Endodermal cell (in vitro differentiated cells): ENCODE results near the gene KAZN. TPM values are rescaled to one million over a fixed set of nuclear protein-coding genes. Genes with fewer than 3 reads are reported as not detected.

ENCODE experiments used
- DNase-seq: peaks from one replicate; pipeline ENCODE4 v3.0.0-alpha.2; 2017
- H3K27ac ChIP-seq: 2 replicates; pipeline ENCODE4 v1.5.1; 2013; ENCODE audit warnings: mild to moderate bottlenecking, low read depth, low read length, moderate library complexity
- H3K27me3 ChIP-seq: 2 replicates; pipeline ENCODE4 v1.6.1; 2013; ENCODE audit warnings: mild to moderate bottlenecking, low read length, moderate library complexity; ENCODE audit not compliant: insufficient read depth, control insufficient read depth, poor library complexity, severe bottlenecking
- H3K36me3 ChIP-seq: 2 replicates; pipeline ENCODE4 v1.7.0; 2013; ENCODE audit warnings: mild to moderate bottlenecking, low read length, moderate library complexity; ENCODE audit not compliant: control insufficient read depth, insufficient read depth
- H3K4me1 ChIP-seq: one replicate; pipeline ENCODE4 v1.7.0; 2013; ENCODE audit warnings: low read length; ENCODE audit not compliant: control insufficient read depth, insufficient read depth
- H3K4me3 ChIP-seq: 2 replicates; pipeline ENCODE4 v1.5.1; 2013; ENCODE audit warnings: mild to moderate bottlenecking, low read length, moderate library complexity
- H3K9ac ChIP-seq: 2 replicates; pipeline ENCODE4 v1.6.1; 2013; ENCODE audit warnings: mild to moderate bottlenecking, low read length, moderate library complexity; ENCODE audit not compliant: poor library complexity, severe bottlenecking; ENCODE audit errors: extremely low read depth
- H3K9me3 ChIP-seq: 2 replicates; pipeline ENCODE4 v1.6.1; 2013; ENCODE audit warnings: mild to moderate bottlenecking, low read length, moderate library complexity; ENCODE audit not compliant: control insufficient read depth
- H3K27ac Mint-ChIP-seq: 2 replicates; pipeline ENCODE4 v1.8.0; 2020; ENCODE audit warnings: mixed read lengths
- H3K27me3 Mint-ChIP-seq: 2 replicates; pipeline ENCODE4 v1.8.0; 2021; ENCODE audit warnings: mild to moderate bottlenecking, mixed read lengths; ENCODE audit not compliant: insufficient read depth
- H3K36me3 Mint-ChIP-seq: 2 replicates; pipeline ENCODE4 v1.8.0; 2020; ENCODE audit warnings: low read depth, mixed read lengths
- H3K4me1 Mint-ChIP-seq: 2 replicates; pipeline ENCODE4 v1.8.0; 2020; ENCODE audit warnings: mixed read lengths
- H3K4me3 Mint-ChIP-seq: 2 replicates; pipeline ENCODE4 v1.8.0; 2020; ENCODE audit warnings: mild to moderate bottlenecking, moderate library complexity, mixed read lengths
- H3K9me3 Mint-ChIP-seq: 2 replicates; pipeline ENCODE4 v1.8.0; 2020; ENCODE audit warnings: mild to moderate bottlenecking, mixed read lengths
- WGBS, 2 experiments: methylation state at CpG; one replicate each; pipeline versions ENCODE4 v1.1.5 to v1.1.7; 2013; ENCODE audit warnings: missing lambda C conversion rate in 2 of 2, mixed read lengths in 1 of 2; ENCODE audit not compliant: insufficient coverage in 1 of 2, insufficient read length in 1 of 2; 5-methylcytosine and 5-hydroxymethylcytosine counted together
- total RNA-seq, 2 donors: library from RNA; stranded (reverse); fragmentation: NEBNext Ultra II Directional in 1 of 2; extraction: Animal tissue kit (Norgen Biotek cat#: 25700) in 1 of 2; gene quantifications; 2 replicates in 1 of 2; 3 replicates in 1 of 2; pipeline ENCODE4 v1.2.1, GENCODE V29; 2021
- TF ChIP-seq, protein P1 (sequence below): fragments of 200-600 bp; sonication (generic); conservative IDR thresholded peaks from 2 replicates; pipeline ENCODE4 v1.5.0; 2021; ENCODE audit warnings: antibody characterized with exemption, mild to moderate bottlenecking

KAZN gene
- total RNA-seq, 2 donors from 2014 or later: 12.4 to 13.9 TPM

DNA sequence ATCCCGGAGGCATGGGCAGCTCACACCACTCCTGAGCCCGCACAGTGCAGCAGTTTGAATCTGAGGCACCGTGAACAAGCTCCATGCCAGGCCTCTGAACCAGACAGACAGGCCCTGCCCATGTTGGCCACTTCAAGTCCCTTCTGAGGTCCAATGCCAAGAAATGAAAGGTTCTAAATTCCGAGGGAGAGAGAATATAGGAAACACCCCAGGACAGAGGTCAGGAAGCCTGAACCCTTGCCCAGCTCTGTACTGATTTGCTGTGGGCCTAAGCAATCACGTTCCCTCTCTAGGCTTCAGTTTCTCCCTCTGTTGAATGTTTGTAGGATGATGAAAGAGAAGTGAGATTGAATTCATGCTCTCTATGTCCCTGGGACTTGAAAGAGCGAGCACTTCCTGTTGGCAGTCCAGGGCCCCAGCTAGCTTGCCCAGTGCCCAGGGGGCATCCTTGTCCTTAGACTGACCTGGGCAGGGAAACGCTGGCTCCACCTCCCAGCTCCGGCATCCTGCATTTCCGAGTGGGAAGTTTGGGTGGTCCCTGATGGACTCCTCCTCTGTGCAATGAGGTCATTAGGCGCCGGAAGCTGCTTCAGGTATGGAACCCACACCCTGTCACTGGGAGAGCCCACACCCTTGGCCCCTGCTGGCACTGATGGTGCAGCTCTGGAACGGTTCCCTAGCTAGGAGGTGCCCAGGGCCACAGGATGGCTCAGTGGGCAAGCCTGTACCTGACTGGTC is 312.7 kb downstream of the KAZN start:
- H3K4me1 Mint-ChIP-seq: no peaks in the 10 kb centered on the region
- no peak overlapping the region for H3K27ac Mint-ChIP-seq
- no peak overlapping the region for H3K27ac ChIP-seq
- H3K9me3 Mint-ChIP-seq: no peaks in the 10 kb centered on the region
- no peaks in the 10 kb centered on the region for H3K9me3 ChIP-seq
- 90 to 92% methylated on average over 10 to 12 of the region's 12 CpGs for WGBS, 2 experiments
- H3K4me3 ChIP-seq: no peak overlapping the region
- H3K36me3 Mint-ChIP-seq: no peaks in the 10 kb centered on the region
- no peaks in the 10 kb centered on the region for H3K4me1 ChIP-seq
- no peaks in the 10 kb centered on the region for H3K27me3 ChIP-seq
- H3K36me3 ChIP-seq: no peaks in the 10 kb centered on the region
- no peak overlapping the region for H3K9ac ChIP-seq
- DNase-seq: no peak
- no peak overlapping the region for H3K4me3 Mint-ChIP-seq
- no peaks in the 10 kb centered on the region for H3K27me3 Mint-ChIP-seq
- TF ChIP-seq, protein P1, sequence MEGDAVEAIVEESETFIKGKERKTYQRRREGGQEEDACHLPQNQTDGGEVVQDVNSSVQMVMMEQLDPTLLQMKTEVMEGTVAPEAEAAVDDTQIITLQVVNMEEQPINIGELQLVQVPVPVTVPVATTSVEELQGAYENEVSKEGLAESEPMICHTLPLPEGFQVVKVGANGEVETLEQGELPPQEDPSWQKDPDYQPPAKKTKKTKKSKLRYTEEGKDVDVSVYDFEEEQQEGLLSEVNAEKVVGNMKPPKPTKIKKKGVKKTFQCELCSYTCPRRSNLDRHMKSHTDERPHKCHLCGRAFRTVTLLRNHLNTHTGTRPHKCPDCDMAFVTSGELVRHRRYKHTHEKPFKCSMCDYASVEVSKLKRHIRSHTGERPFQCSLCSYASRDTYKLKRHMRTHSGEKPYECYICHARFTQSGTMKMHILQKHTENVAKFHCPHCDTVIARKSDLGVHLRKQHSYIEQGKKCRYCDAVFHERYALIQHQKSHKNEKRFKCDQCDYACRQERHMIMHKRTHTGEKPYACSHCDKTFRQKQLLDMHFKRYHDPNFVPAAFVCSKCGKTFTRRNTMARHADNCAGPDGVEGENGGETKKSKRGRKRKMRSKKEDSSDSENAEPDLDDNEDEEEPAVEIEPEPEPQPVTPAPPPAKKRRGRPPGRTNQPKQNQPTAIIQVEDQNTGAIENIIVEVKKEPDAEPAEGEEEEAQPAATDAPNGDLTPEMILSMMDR: no peak

DNA sequence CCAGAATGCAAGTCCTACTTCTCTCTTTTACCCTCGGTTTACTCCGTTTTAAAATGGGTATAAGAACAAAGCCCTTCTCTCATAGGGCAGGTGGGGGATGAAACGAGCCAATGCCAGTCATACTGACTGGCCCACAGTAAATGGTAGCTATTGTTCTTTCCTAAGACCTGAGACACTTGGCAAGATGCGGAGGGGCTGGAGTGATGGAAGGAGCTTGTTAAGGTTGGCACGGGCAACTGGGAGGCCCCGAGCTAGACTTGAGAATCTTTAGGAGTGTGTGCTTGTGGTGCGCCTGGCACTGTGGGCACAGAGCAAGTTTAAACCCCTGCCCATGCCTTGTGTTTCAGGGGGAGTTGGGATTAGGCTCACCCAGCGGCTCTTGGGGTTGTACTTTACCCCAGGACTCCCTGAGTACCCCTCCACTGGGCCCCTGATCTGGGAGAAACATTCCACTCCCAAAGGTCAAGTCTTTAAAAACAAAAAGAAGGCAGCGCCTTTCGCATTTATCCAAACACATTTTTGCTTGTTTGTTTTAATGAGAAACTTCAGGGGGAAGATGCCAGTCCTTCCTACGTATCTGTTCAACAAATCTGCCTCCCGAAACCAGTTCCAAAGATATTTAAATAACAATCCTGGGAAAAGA is 314.5 kb downstream of the KAZN start:
- H3K27ac Mint-ChIP-seq: no peak overlapping the region

DNA sequence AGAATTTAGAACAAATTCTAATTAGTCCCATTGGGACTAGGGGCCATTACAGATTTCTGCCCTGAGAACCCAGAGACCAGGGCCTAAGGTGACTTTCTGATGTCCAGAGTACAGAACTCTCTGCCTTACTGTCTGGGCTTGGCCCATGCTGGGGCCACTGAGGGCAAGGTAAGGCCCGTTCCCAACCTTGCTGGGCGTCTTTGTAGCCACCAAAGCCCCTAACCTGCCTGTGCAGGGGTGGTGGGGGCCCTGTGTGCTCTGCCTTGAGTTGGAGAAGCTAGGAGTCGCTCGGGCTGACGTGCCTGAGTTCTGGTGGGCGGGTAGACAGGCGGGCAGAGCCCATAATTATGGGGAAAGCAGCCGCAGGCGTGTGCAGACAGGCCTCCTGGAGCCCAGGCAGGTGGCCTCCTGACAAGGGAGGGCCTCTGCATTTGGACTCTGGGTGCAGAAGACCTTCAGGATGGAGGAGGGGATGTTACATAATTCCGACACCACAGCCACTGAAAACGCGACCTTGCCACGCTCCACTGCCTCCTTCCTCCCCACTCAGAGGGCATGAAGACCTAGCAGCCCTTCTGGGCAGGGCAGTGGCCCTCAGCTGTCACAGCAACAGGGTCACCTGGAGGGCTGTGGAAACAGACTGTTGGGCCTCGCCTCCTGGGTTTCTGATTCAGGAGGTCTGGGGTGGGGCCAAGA is 315.1 kb downstream of the KAZN start:
- no peak for DNase-seq
- Histone ChIP-seq H3K9me3 (no peaks in the 10 kb centered on the region), H3K27ac (no peak overlapping the region), H3K4me1 (no peaks in the 10 kb centered on the region), H3K27me3 (no peaks in the 10 kb centered on the region), H3K9ac (no peak overlapping the region), H3K36me3 (no peaks in the 10 kb centered on the region), H3K4me3 (no peak overlapping the region)
- no peaks in the 10 kb centered on the region for H3K27me3 Mint-ChIP-seq
- H3K4me3 Mint-ChIP-seq: no peak overlapping the region
- 87 to 92% methylated on average over 5 to 14 of the region's 14 CpGs for WGBS, 2 experiments
- H3K27ac Mint-ChIP-seq: no peak overlapping the region
- no peaks in the 10 kb centered on the region for H3K9me3 Mint-ChIP-seq
- H3K36me3 Mint-ChIP-seq: no peaks in the 10 kb centered on the region
- TF ChIP-seq, protein P1: no peak
- H3K4me1 Mint-ChIP-seq: no peaks in the 10 kb centered on the region

More for the DNA sequence above, 314.5 kb downstream of the KAZN start:
- Mint-ChIP-seq H3K36me3 (no peaks in the 10 kb centered on the region), H3K9me3 (no peaks in the 10 kb centered on the region), H3K27me3 (no peaks in the 10 kb centered on the region), H3K4me3 (no peak overlapping the region), H3K4me1 (no peaks in the 10 kb centered on the region)
- no peak overlapping the region for H3K9ac ChIP-seq
- 88 to 100% methylated on average over 7 to 12 of the region's 12 CpGs for WGBS, 2 experiments
- DNase-seq: no peak
- no peaks in the 10 kb centered on the region for H3K9me3 ChIP-seq
- no peak overlapping the region for H3K27ac ChIP-seq
- no peak overlapping the region for H3K4me3 ChIP-seq
- TF ChIP-seq, protein P1: no peak
- H3K36me3 ChIP-seq: no peaks in the 10 kb centered on the region
- no peaks in the 10 kb centered on the region for H3K27me3 ChIP-seq
- H3K4me1 ChIP-seq: no peaks in the 10 kb centered on the region
